Skeletal muscle cell (primary cell): ENCODE results near the gene ZKSCAN1.
A peak's percentile ranks its signal among the peaks of the same experiment; 100 is the strongest.

Source experiments
- DNase-seq: peaks from one replicate; pipeline ENCODE4 v3.0.0-alpha.2; 2010; ENCODE audit warnings: low read depth
- H3K4me3 ChIP-seq: 2 replicates; pipeline ENCODE4 v1.5.1; 2011; ENCODE audit warnings: low read depth, mild to moderate bottlenecking, control low read depth, low read length, moderate library complexity

The ZKSCAN1 gene

GRCh38 chr7:100029596-100029995 is 14.2 kb downstream of the ZKSCAN1 start:
- DNase-seq: no peak
- no peak overlapping the region for H3K4me3 ChIP-seq

- DNase-seq: no peak
- H3K4me3 ChIP-seq: no peak overlapping the region
Observed at GRCh38 chr7:100033526-100033925, 18.1 kb downstream of the ZKSCAN1 start.

GRCh38 chr7:100034871-100035510 is 19.6 kb downstream of the ZKSCAN1 start:
- peak; percentile 54 for DNase-seq
- no peak overlapping the region for H3K4me3 ChIP-seq

GRCh38 chr7:100035876-100036275 is 20.5 kb downstream of the ZKSCAN1 start:
- no peak for DNase-seq
- no peak overlapping the region for H3K4me3 ChIP-seq

- H3K4me3 ChIP-seq: no peak overlapping the region
- no peak for DNase-seq
Observed at GRCh38 chr7:100038326-100038725, 22.9 kb downstream of the ZKSCAN1 start.

- H3K4me3 ChIP-seq: no peak overlapping the region
- DNase-seq: no peak
Observed at GRCh38 chr7:100040575-100040974, 25.2 kb downstream of the ZKSCAN1 start.

GRCh38 chr7:100044718-100045117 is 29.3 kb downstream of the ZKSCAN1 start:
- DNase-seq: no peak
- H3K4me3 ChIP-seq: no peak overlapping the region

GRCh38 chr7:100048680-100049079 is 33.3 kb downstream of the ZKSCAN1 start:
- DNase-seq: no peak
- no peak overlapping the region for H3K4me3 ChIP-seq

GRCh38 chr7:100049441-100050291 is 34.3 kb downstream of the ZKSCAN1 start, which contains the start of gene ZSCAN21:
ZSCAN21 (plus strand) TSS chr7:100049774; CDS start chr7:100057007, 7,233 bp downstream.
- peak within 1 kb of the TSS; percentile 81 for H3K4me3 ChIP-seq
- peak; percentile 55 for DNase-seq

- DNase-seq: no peak
Observed at GRCh38 chr7:100051611-100052010, 36.2 kb downstream of the ZKSCAN1 start.

GRCh38 chr7:100053215-100053614 is 37.8 kb downstream of the ZKSCAN1 start:
- H3K4me3 ChIP-seq: no peak overlapping the region
- DNase-seq: peak; percentile 33

More at GRCh38 chr7:100051611-100052010, 36.2 kb downstream of the ZKSCAN1 start:
- H3K4me3 ChIP-seq: no peak overlapping the region

GRCh38 chr7:100057006-100057405 is 41.6 kb downstream of the ZKSCAN1 start:
- DNase-seq: no peak

GRCh38 chr7:100059251-100059739 is 43.9 kb downstream of the ZKSCAN1 start:
- DNase-seq: no peak

More at GRCh38 chr7:100057006-100057405, 41.6 kb downstream of the ZKSCAN1 start:
- H3K4me3 ChIP-seq: no peak overlapping the region

GRCh38 chr7:100061518-100062193 is 46.3 kb downstream of the ZKSCAN1 start:
- H3K4me3 ChIP-seq: no peak overlapping the region
- DNase-seq: no peak

More at GRCh38 chr7:100059251-100059739, 43.9 kb downstream of the ZKSCAN1 start:
- no peak overlapping the region for H3K4me3 ChIP-seq

- no peak for DNase-seq
- H3K4me3 ChIP-seq: no peak overlapping the region
Observed at GRCh38 chr7:100063376-100063775, 48.0 kb downstream of the ZKSCAN1 start.

- H3K4me3 ChIP-seq: no peak overlapping the region
- DNase-seq: no peak
Observed at GRCh38 chr7:100064162-100064561, 48.8 kb downstream of the ZKSCAN1 start.

- no peak overlapping the region for H3K4me3 ChIP-seq
- peak; percentile 36 for DNase-seq
Observed at GRCh38 chr7:100065452-100066186, 50.2 kb downstream of the ZKSCAN1 start.

- DNase-seq: no peak
- H3K4me3 ChIP-seq: no peak overlapping the region
Observed at GRCh38 chr7:100066953-100067352, 51.6 kb downstream of the ZKSCAN1 start.

- no peak for DNase-seq
- H3K4me3 ChIP-seq: no peak overlapping the region
Observed at GRCh38 chr7:100069991-100070390, 54.6 kb downstream of the ZKSCAN1 start.
